ENCODE data around the gene LAMA2. TPM values are rescaled to one million over a fixed set of nuclear protein-coding genes. Genes with fewer than 3 reads are reported as not detected.

LAMA2 gene
- total and polyA plus RNA-seq, 4 experiments from 2014 or later: 0.20 to 0.87 (median 0.43) TPM

DNA sequence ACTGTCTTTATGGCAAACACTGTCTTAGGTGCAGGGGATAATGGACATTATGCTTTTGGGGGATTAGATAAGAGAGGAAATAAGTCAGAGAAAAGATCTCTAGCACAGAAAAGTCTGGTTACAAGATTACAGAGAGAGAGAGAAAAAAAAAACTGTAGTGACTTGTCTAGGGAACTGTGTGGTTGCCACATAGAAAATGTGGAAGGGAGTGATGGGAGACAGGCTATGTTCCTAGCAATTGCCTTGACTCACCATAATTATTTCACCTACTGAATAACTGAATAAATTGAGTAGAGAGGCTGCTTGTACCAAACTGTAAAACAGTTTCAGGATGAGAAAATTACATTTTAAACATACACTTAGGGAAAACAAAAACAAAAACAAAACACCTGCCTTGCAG lies 229.7 kb downstream of the LAMA2 start:
- ChIA-PET POLR2A (ENCODE audit: partially characterized antibody) (no interaction called here), CTCF (ENCODE audit: partially characterized antibody) (no interaction called here)
- H3K4me3 ChIP-seq (ENCODE audit: low read length in 2 of 2): no peak overlapping the region
- Mint-ChIP-seq H3K4me1 (no peaks in the 10 kb centered on the region), H3K27me3 (peaks cover 6 to 9% of the 10 kb centered on the region in 2 donors), H3K27ac (no peak overlapping the region), H3K36me3 (no peaks in the 10 kb centered on the region), H3K4me3 (no peak overlapping the region), H3K9me3 (no peaks in the 10 kb centered on the region)
- no peak for DNase-seq
- no peak overlapping the region for H3K27ac ChIP-seq (ENCODE audit: low read depth, low read length)
- H3K4me1 ChIP-seq (ENCODE audit: insufficient read depth, low read length): no peaks in the 10 kb centered on the region
- no peaks in the 10 kb centered on the region for H3K36me3 ChIP-seq (ENCODE audit: insufficient read depth, low read length)
- no peaks in the 10 kb centered on the region for H3K9me3 ChIP-seq (ENCODE audit: control insufficient read depth in 1 of 2, low read length in 2 of 2)
- H3K27me3 ChIP-seq (ENCODE audit: insufficient read depth, low read length): no peaks in the 10 kb centered on the region
- intact Hi-C loops (cut with micrococcal nuclease): no loop called here

DNA sequence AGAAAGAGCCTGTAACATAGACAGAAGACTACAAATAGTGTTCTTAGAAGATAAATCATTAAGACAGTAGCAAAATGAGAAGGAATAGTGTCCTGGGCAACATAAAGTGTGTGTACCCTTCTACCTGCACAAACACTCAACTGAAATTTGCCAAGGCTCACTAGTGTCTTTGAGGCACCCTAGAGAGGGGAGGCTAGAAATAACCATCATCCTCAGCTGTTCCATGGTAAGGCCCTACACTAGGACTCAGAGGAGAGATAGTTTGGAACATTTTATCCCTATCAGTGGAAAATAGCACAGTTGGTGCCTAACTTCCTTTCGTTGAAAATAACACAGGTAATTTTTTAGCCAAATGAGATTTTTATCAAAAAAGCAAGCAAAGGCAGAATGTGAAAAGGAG lies 230.7 kb downstream of the LAMA2 start:
- no peak overlapping the region for H3K4me3 ChIP-seq (ENCODE audit: low read length in 2 of 2)
- POLR2A ChIA-PET (ENCODE audit: partially characterized antibody): no interaction called here
- CTCF ChIA-PET (ENCODE audit: partially characterized antibody): no interaction called here
- no peaks in the 10 kb centered on the region for H3K4me1 Mint-ChIP-seq
- no peaks in the 10 kb centered on the region for H3K36me3 Mint-ChIP-seq
- no peaks in the 10 kb centered on the region for H3K9me3 ChIP-seq (ENCODE audit: control insufficient read depth in 1 of 2, low read length in 2 of 2)
- no peak for DNase-seq
- no peaks in the 10 kb centered on the region for H3K36me3 ChIP-seq (ENCODE audit: insufficient read depth, low read length)
- no peak overlapping the region for H3K27ac Mint-ChIP-seq
- H3K4me1 ChIP-seq (ENCODE audit: insufficient read depth, low read length): no peaks in the 10 kb centered on the region
- intact Hi-C loops (cut with micrococcal nuclease): no loop called here
- H3K27me3 ChIP-seq (ENCODE audit: insufficient read depth, low read length): no peaks in the 10 kb centered on the region
- H3K9me3 Mint-ChIP-seq: no peaks in the 10 kb centered on the region
- H3K27me3 Mint-ChIP-seq: peaks cover 6% of the 10 kb centered on the region in 2 donors
- no peak overlapping the region for H3K4me3 Mint-ChIP-seq
- no peak overlapping the region for H3K27ac ChIP-seq (ENCODE audit: low read depth, low read length)

GRCh38 chr6:129114636-129115391 lies 231.9 kb downstream of the LAMA2 start:
- H3K4me1 ChIP-seq (ENCODE audit: insufficient read depth, low read length): no peaks in the 10 kb centered on the region
- no peaks in the 10 kb centered on the region for H3K9me3 ChIP-seq (ENCODE audit: control insufficient read depth in 1 of 2, low read length in 2 of 2)
- no peaks in the 10 kb centered on the region for H3K36me3 ChIP-seq (ENCODE audit: insufficient read depth, low read length)
- Mint-ChIP-seq H3K27ac (no peak overlapping the region), H3K9me3 (no peaks in the 10 kb centered on the region), H3K4me1 (no peaks in the 10 kb centered on the region), H3K27me3 (peaks cover 4 to 6% of the 10 kb centered on the region in 2 donors), H3K36me3 (no peaks in the 10 kb centered on the region), H3K4me3 (no peak overlapping the region)
- no peak overlapping the region for H3K4me3 ChIP-seq (ENCODE audit: low read length in 2 of 2)
- no peak overlapping the region for H3K27ac ChIP-seq (ENCODE audit: low read depth, low read length)
- ChIA-PET CTCF (ENCODE audit: partially characterized antibody) (no interaction called here), POLR2A (ENCODE audit: partially characterized antibody) (no interaction called here)
- no peak for DNase-seq
- no peaks in the 10 kb centered on the region for H3K27me3 ChIP-seq (ENCODE audit: insufficient read depth, low read length)
- intact Hi-C loops (cut with micrococcal nuclease): no loop called here

- intact Hi-C loops (cut with micrococcal nuclease): no loop called here
- DNase-seq: no peak
- no peaks in the 10 kb centered on the region for H3K9me3 Mint-ChIP-seq
- H3K4me1 Mint-ChIP-seq: no peaks in the 10 kb centered on the region
- no peaks in the 10 kb centered on the region for H3K27me3 ChIP-seq (ENCODE audit: insufficient read depth, low read length)
- ChIA-PET POLR2A (ENCODE audit: partially characterized antibody) (no interaction called here), CTCF (ENCODE audit: partially characterized antibody) (no interaction called here)
- no peaks in the 10 kb centered on the region for H3K36me3 Mint-ChIP-seq
- H3K4me1 ChIP-seq (ENCODE audit: insufficient read depth, low read length): no peaks in the 10 kb centered on the region
- no peak overlapping the region for H3K27ac Mint-ChIP-seq
- no peak overlapping the region for H3K4me3 Mint-ChIP-seq
- no peak overlapping the region for H3K4me3 ChIP-seq (ENCODE audit: low read length in 2 of 2)
- no peak overlapping the region for H3K27ac ChIP-seq (ENCODE audit: low read depth, low read length)
- no peaks in the 10 kb centered on the region for H3K9me3 ChIP-seq (ENCODE audit: control insufficient read depth in 1 of 2, low read length in 2 of 2)
- peaks cover 3 to 6% of the 10 kb centered on the region in 2 donors for H3K27me3 Mint-ChIP-seq
- no peaks in the 10 kb centered on the region for H3K36me3 ChIP-seq (ENCODE audit: insufficient read depth, low read length)
Measured at GRCh38 chr6:129115471-129115870, 232.5 kb downstream of the LAMA2 start.

DNA sequence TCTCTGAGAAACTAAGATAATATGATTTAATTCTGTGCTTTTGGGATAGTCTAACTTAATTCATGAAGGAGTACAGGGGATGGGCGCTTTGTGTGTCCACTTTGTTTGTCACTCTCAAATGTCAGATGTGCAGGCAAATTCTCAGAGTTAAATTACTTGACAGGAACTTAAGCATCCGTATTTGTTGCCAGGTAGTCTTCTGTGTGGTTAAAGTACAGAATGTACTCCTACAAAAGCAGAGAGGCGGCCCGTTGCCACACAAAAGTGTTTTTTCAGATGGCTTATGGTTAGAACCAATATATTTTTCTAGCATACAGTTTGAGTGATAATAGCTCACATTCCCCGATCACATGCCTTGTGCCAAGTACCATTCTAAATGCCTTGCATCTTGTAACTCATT lies 234.4 kb downstream of the LAMA2 start:
- H3K27ac Mint-ChIP-seq: no peak overlapping the region
- Histone ChIP-seq H3K4me3 (ENCODE audit: low read length in 2 of 2) (no peak overlapping the region), H3K36me3 (ENCODE audit: insufficient read depth, low read length) (no peaks in the 10 kb centered on the region), H3K4me1 (ENCODE audit: insufficient read depth, low read length) (no peaks in the 10 kb centered on the region), H3K27me3 (ENCODE audit: insufficient read depth, low read length) (no peaks in the 10 kb centered on the region), H3K9me3 (ENCODE audit: control insufficient read depth in 1 of 2, low read length in 2 of 2) (no peaks in the 10 kb centered on the region), H3K27ac (ENCODE audit: low read depth, low read length) (no peak overlapping the region)
- no peaks in the 10 kb centered on the region for H3K36me3 Mint-ChIP-seq
- CTCF ChIA-PET (ENCODE audit: partially characterized antibody): no interaction called here
- no peak overlapping the region for H3K4me3 Mint-ChIP-seq
- POLR2A ChIA-PET (ENCODE audit: partially characterized antibody): no interaction called here
- no peak for DNase-seq
- no peaks in the 10 kb centered on the region for H3K9me3 Mint-ChIP-seq
- H3K4me1 Mint-ChIP-seq: no peaks in the 10 kb centered on the region
- intact Hi-C loops (cut with micrococcal nuclease): no loop called here
- peaks cover 0 to 6% of the 10 kb centered on the region in 2 donors for H3K27me3 Mint-ChIP-seq

DNA sequence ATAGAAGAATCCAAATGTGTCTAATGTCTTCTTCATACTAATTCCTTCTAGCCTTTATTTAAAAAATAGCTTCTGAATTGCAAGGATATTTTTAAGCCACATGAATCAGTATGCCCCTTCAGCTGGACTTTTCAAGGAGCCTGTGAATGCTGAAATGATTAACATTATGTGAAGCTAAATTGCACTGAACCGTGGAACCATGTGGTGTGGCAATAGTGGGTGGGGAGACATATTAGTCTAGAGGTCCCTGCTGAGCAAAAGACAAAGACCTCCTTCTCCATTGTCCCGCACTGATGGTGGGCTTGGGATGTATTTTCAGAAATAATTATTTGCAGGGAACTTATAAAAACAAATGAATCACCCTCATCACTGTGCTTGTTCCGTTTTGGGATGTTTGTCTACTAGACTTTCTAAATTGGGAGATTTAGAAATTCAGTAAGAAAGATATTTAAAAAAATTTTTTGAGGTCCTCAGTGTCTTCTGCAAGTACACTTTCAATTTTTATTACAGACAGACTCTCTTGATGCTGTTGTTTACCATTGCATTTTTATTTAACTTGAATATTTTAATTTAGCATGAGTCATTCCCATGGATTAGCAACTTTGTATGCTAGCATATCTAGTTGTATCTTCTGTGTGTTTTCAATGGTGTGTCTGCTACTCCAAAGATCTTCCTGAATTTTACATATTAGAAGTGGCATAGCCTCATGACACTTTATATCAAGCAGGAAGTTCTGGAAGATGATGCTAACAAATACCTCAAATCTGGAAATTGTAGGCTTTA lies 238.1 kb downstream of the LAMA2 start:
- H3K4me3 Mint-ChIP-seq: no peak overlapping the region
- POLR2A ChIA-PET (ENCODE audit: partially characterized antibody): no interaction called here
- CTCF ChIA-PET (ENCODE audit: partially characterized antibody): no interaction called here
- no peaks in the 10 kb centered on the region for H3K4me1 ChIP-seq (ENCODE audit: insufficient read depth, low read length)
- H3K27ac ChIP-seq (ENCODE audit: low read depth, low read length): no peak overlapping the region
- no peaks in the 10 kb centered on the region for H3K36me3 ChIP-seq (ENCODE audit: insufficient read depth, low read length)
- H3K27me3 ChIP-seq (ENCODE audit: insufficient read depth, low read length): no peaks in the 10 kb centered on the region
- H3K4me1 Mint-ChIP-seq: no peaks in the 10 kb centered on the region
- H3K9me3 Mint-ChIP-seq: no peaks in the 10 kb centered on the region
- H3K27ac Mint-ChIP-seq: no peak overlapping the region
- H3K36me3 Mint-ChIP-seq: no peaks in the 10 kb centered on the region
- no peaks in the 10 kb centered on the region for H3K9me3 ChIP-seq (ENCODE audit: control insufficient read depth in 1 of 2, low read length in 2 of 2)
- H3K4me3 ChIP-seq (ENCODE audit: low read length in 2 of 2): no peak overlapping the region
- DNase-seq: no peak
- H3K27me3 Mint-ChIP-seq: no peaks in the 10 kb centered on the region
- intact Hi-C loops (cut with micrococcal nuclease): no loop called here

DNA sequence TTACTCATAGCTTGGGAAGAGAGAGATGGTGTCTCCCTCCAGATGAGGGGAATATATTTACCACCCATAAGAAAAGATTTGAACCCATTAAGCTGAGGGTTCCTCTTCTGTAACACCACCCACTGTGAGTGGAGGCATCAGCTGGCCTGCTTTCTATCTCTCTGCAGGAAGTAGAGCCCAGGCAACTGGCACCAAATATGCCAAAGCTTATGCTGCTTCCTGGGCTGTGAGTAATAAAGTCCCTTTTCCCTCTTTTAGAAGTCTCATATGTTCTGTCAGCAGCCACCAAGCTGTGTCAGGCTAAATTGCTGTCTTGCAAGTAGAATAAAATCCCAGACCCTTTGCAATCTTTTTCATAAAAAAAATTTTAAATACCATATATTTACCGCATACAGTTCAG lies 241.4 kb downstream of the LAMA2 start:
- POLR2A ChIA-PET (ENCODE audit: partially characterized antibody): no interaction called here
- no peak for DNase-seq
- Histone ChIP-seq H3K9me3 (ENCODE audit: control insufficient read depth in 1 of 2, low read length in 2 of 2) (no peaks in the 10 kb centered on the region), H3K27ac (ENCODE audit: low read depth, low read length) (no peak overlapping the region), H3K27me3 (ENCODE audit: insufficient read depth, low read length) (no peaks in the 10 kb centered on the region), H3K4me1 (ENCODE audit: insufficient read depth, low read length) (no peaks in the 10 kb centered on the region), H3K36me3 (ENCODE audit: insufficient read depth, low read length) (no peaks in the 10 kb centered on the region), H3K4me3 (ENCODE audit: low read length in 2 of 2) (no peak overlapping the region)
- Mint-ChIP-seq H3K27me3 (peaks cover 0 to 2% of the 10 kb centered on the region in 2 donors), H3K36me3 (no peaks in the 10 kb centered on the region), H3K27ac (no peak overlapping the region), H3K4me3 (no peak overlapping the region), H3K9me3 (no peaks in the 10 kb centered on the region), H3K4me1 (no peaks in the 10 kb centered on the region)
- CTCF ChIA-PET (ENCODE audit: partially characterized antibody): no interaction called here
- intact Hi-C loops (cut with micrococcal nuclease): no loop called here

Data from CD4-positive, alpha-beta memory T cell (primary cell).